UCSD-AML1 (cell line): ENCODE data around the gene RPL37A.
"Not testable (repeated sequence)": the region's sequence is repeated elsewhere in the genome, so short reads cannot be mapped to it uniquely, and the experiment has no call there.

Experiments
- DNase-seq: peaks from one replicate; lab custom pipeline; 2025; ENCODE audit not compliant: unreplicated experiment; lab: John Stamatoyannopoulos, UW

The RPL37A gene

GRCh38 chr2:216516730-216517350 lies 18.2 kb downstream of the RPL37A start:
- DNase-seq = no peak

- no peak for DNase-seq
Measured at GRCh38 chr2:216517447-216518225, 19.0 kb downstream of the RPL37A start.

GRCh38 chr2:216518566-216519119 lies 20.0 kb downstream of the RPL37A start:
- not testable (repeated sequence) for DNase-seq

- DNase-seq = no peak
Measured at GRCh38 chr2:216519154-216519762, 20.6 kb downstream of the RPL37A start.

GRCh38 chr2:216520112-216520511 lies 21.5 kb downstream of the RPL37A start:
- DNase-seq = no peak

- no peak for DNase-seq
Measured at GRCh38 chr2:216522892-216523502, 24.4 kb downstream of the RPL37A start.

GRCh38 chr2:216525972-216526371 lies 27.3 kb downstream of the RPL37A start:
- DNase-seq = no peak

- DNase-seq = no peak
Measured at GRCh38 chr2:216526939-216527338, 28.3 kb downstream of the RPL37A start.

- DNase-seq = no peak
Measured at GRCh38 chr2:216527600-216527999, 29.0 kb downstream of the RPL37A start.

GRCh38 chr2:216532562-216532961 lies 33.9 kb downstream of the RPL37A start:
- DNase-seq = no peak

- no peak for DNase-seq
Measured at GRCh38 chr2:216533609-216534008, 35.0 kb downstream of the RPL37A start.

- no peak for DNase-seq
Measured at GRCh38 chr2:216534809-216535208, 36.2 kb downstream of the RPL37A start.

GRCh38 chr2:216535454-216535995 lies 36.9 kb downstream of the RPL37A start:
- DNase-seq = peak; percentile 59

GRCh38 chr2:216536734-216537210 lies 38.1 kb downstream of the RPL37A start:
- DNase-seq = no peak

GRCh38 chr2:216537366-216537765 lies 38.7 kb downstream of the RPL37A start:
- DNase-seq = no peak

- no peak for DNase-seq
Measured at GRCh38 chr2:216538538-216538937, 39.9 kb downstream of the RPL37A start.

- no peak for DNase-seq
Measured at GRCh38 chr2:216539120-216539519, 40.5 kb downstream of the RPL37A start.

- no peak for DNase-seq
Measured at GRCh38 chr2:216539791-216540241, 41.2 kb downstream of the RPL37A start.

- DNase-seq = no peak
Measured at GRCh38 chr2:216540920-216541319, 42.3 kb downstream of the RPL37A start.

GRCh38 chr2:216541505-216541904 lies 42.9 kb downstream of the RPL37A start:
- no peak for DNase-seq

- DNase-seq = peak; percentile 75
Measured at GRCh38 chr2:216545359-216545758, 46.7 kb downstream of the RPL37A start.
